ENCODE data around the gene DNMT1. TPM values are rescaled to one million over a fixed set of nuclear protein-coding genes. Genes with fewer than 3 reads are reported as not detected.
A peak's percentile ranks its signal among the peaks of the same experiment; 100 is the strongest.

Gene DNMT1
- polyA plus RNA-seq, 1 experiment = 60.7 TPM

DNA sequence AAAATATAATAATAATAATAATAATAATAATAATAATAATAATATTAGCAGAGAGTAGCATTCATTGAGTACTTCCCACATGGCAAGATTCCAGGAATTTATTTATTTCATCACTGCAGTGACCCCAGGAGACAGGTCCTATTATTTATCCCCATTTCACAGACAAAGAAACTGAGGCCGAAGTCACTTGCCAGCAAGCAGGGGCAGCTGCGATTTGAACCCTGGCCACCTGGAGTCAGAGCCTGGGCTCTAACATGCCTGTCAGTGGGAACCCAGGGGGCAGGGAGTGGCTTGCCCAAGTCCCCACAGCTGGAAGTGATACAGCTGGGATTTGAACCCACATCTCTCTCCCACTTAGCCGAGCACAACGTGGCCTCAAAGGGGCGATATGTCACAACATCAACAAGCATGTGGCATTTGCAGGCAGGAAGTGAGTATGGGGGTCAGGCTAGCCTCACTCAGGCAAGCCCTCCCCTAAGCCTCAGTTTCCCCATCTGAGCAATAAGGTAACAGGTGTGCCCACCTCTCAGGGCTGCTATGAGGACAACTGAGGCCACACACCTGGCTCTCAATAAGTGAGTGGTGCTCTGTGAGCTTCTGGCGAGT is 105.7 kb downstream of the DNMT1 start:
- TF ChIP-seq, protein P1, sequence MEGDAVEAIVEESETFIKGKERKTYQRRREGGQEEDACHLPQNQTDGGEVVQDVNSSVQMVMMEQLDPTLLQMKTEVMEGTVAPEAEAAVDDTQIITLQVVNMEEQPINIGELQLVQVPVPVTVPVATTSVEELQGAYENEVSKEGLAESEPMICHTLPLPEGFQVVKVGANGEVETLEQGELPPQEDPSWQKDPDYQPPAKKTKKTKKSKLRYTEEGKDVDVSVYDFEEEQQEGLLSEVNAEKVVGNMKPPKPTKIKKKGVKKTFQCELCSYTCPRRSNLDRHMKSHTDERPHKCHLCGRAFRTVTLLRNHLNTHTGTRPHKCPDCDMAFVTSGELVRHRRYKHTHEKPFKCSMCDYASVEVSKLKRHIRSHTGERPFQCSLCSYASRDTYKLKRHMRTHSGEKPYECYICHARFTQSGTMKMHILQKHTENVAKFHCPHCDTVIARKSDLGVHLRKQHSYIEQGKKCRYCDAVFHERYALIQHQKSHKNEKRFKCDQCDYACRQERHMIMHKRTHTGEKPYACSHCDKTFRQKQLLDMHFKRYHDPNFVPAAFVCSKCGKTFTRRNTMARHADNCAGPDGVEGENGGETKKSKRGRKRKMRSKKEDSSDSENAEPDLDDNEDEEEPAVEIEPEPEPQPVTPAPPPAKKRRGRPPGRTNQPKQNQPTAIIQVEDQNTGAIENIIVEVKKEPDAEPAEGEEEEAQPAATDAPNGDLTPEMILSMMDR (IDR thresholded peaks at IDR 0.05; ENCODE audit: low read depth, low read length) = no peak
- Histone ChIP-seq H3K27me3 (ENCODE audit: control insufficient read depth, insufficient read depth, low read length) (no peaks in the 10 kb centered on the region), H3K27ac (ENCODE audit: low read depth, low read length) (no peak overlapping the region), H3K4me3 (ENCODE audit: low read depth, low read length) (no peak overlapping the region), H3K9me3 (ENCODE audit: control insufficient read depth, insufficient read depth, low read length) (peaks cover 7% of the 10 kb centered on the region; the same call in 1 of the 2 replicates)
- CTCF ChIA-PET = no interaction called here
- POLR2A ChIA-PET = no interaction called here
- DNase-seq (ENCODE audit: low read depth, low spot score) = no peak

DNA sequence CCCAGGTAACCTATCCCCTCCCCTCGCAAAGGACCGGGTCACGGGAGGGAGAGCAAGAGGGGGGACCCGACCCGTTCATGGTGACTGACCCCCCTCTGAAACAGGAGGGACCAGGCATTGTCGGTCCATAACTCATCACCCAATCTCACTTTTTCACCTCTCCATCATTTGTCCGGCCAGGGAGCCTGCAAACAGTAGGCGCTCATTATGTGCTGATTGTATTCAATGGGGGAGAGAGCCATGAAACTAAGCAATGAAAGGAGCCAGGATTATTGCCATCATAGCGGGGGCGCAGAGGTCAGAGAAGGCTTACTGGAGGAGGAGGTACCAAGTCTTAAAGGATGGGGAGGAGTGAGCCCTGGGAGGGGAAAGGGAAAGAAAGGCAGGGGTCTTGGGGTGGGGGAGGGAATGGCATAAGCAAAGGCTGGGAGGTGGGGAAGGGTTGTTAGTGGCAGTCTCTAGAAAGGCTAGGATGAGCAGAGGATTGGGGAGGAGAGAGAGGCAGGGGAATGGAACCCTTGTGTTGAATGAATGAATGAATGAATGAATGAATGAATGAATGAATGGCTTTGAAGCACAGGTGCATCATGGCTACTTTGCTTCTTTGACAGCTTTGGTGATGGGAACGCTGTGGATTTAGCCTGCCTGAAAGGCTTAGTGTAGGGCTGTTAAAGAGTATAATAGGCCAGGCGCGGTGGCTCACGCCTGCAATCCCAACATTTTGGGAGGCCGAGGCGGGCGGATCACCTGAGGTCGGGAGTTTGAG is 107.3 kb downstream of the DNMT1 start:
- TF ChIP-seq, protein P1 (IDR thresholded peaks at IDR 0.05; ENCODE audit: low read depth, low read length) = no peak
- ChIA-PET POLR2A (interaction anchor here (0.7 to 1.0 kb wide), 2 partner anchors 9 to 83 kb away, joined by 4 read pairs; no protein-coding TSS in a partner anchor), CTCF (interaction anchor here (0.7 kb wide), 1 partner anchor 102 kb away, joined by 6 read pairs; no protein-coding TSS in a partner anchor)
- Histone ChIP-seq H3K27ac (ENCODE audit: low read depth, low read length) (no peak overlapping the region), H3K27me3 (ENCODE audit: control insufficient read depth, insufficient read depth, low read length) (no peaks in the 10 kb centered on the region), H3K9me3 (ENCODE audit: control insufficient read depth, insufficient read depth, low read length) (peaks cover 4% of the 10 kb centered on the region; the same call in 1 of the 2 replicates), H3K4me3 (ENCODE audit: low read depth, low read length) (peak overlapping the region; percentile 92)
- DNase-seq (ENCODE audit: low read depth, low spot score) = no peak

DNA sequence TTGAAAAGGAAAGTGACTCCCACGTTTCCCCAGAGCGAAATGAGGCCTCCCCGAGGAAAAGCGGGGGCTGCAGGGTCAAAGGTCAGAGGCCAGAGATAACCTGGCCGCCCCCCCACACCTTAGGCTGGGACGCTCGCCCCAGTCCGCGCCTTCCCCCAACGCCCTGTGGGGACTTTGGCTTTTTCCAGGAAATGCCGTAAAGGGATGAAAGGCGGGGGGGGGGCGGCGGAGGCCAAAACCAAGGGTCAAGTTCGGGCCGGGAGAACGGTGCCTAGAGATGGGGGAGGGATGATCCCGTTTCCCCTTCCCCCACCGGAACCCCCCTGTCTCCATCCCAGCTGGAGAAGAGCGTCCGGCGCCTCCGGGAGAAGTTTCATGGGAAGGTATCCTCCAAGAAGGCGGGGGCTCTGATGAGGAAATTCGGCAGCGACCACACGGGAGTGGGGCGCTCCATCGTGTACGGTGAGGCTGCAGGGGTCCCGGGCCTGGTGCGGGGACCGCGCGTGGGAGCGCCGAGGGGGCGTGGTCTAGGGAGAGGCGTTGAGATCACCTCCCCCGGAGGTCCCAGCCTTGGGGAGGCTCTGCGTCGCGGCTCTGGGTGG is 108.1 kb downstream of the DNMT1 start:
- no peak for DNase-seq (ENCODE audit: low read depth, low spot score)
- H3K27me3 ChIP-seq (ENCODE audit: control insufficient read depth, insufficient read depth, low read length) = no peaks in the 10 kb centered on the region
- TF ChIP-seq, protein P1 (IDR thresholded peaks at IDR 0.05; ENCODE audit: low read depth, low read length) = no peak
- H3K27ac ChIP-seq (ENCODE audit: low read depth, low read length) = no peak overlapping the region
- H3K4me3 ChIP-seq (ENCODE audit: low read depth, low read length) = peak overlapping the region; percentile 92
- CTCF ChIA-PET = no interaction called here
- POLR2A ChIA-PET = interaction anchor here (0.7 to 1.0 kb wide), 2 partner anchors 10 to 84 kb away, joined by 4 read pairs; no protein-coding TSS in a partner anchor
- peaks cover 4% of the 10 kb centered on the region; the same call in 1 of the 2 replicates for H3K9me3 ChIP-seq (ENCODE audit: control insufficient read depth, insufficient read depth, low read length)

DNA sequence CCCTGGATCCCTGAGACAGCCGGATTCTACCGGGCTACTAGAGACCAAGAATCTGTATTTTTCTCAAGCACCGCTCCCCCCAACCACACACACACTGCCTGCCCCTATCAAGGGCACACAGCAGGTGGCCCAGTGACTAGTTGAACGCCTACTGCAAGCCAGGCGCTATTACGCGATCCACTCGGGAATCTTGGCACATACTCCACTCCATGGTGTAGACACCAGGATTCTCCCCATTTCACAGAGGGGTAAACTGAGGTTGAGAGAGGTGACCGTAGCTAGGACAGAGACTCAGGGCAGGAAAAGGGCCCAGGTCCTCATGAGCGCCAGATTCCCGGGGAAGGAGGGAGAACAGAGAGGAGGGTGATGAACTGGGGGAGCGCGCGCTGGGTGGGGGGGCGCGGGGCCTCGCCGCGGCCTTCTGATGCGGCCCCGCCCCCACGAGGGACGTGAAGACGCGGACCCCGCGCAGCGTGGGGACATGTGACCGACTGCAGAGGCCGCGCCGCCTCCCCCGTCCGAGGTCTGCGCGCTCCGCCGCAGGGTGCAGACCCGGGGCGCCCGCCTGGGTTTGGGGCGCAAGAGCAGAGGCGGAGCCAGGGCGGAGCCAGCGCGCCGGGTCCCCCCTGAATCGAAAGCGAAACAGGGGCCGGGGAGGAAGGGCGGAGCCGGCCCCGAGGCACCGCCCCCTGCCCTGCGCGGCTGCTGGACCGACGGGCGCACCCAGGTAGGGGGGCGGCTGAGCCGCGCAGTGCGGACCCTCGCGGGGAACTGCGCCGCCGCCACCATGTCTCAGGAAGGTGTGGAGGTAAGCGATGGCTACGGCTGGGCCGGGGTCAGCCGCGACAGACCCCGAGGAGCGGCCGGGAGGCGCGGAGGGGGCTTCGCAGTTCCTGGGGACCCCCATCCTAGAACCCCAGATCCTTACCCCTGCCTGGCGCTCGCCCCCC is 108.8 kb downstream of the DNMT1 start, which contains the start of gene SHFL:
Gene SHFL, plus strand, starts transcription at position 677 of the 950 bp plus-strand sequence. Its CDS starts 111 bp downstream, at position 788.
- Histone ChIP-seq H3K27me3 (ENCODE audit: control insufficient read depth, insufficient read depth, low read length) (no peaks in the 10 kb centered on the region), H3K27ac (ENCODE audit: low read depth, low read length) (no peak within 1 kb of the TSS), H3K4me3 (ENCODE audit: low read depth, low read length) (peak within 1 kb of the TSS; percentile 92), H3K9me3 (ENCODE audit: control insufficient read depth, insufficient read depth, low read length) (peaks cover under 1% of the 10 kb centered on the region; the same call in 1 of the 2 replicates)
- ChIA-PET POLR2A (interaction anchor here (1.0 kb wide), 1 partner anchor 11 kb away, joined by 4 read pairs; no protein-coding TSS in a partner anchor), CTCF (interaction anchor here (3.4 kb wide), 1 partner anchor 58 kb away, joined by 12 read pairs; no protein-coding TSS in a partner anchor)
- TF ChIP-seq, protein P1 (IDR thresholded peaks at IDR 0.05; ENCODE audit: low read depth, low read length) = no peak
- no peak for DNase-seq (ENCODE audit: low read depth, low spot score)
